HG03103 (cell line): ENCODE results near the gene PALD1.
"Not testable (repeated sequence)": the region's sequence is repeated elsewhere in the genome, so short reads cannot be mapped to it uniquely, and the experiment has no call there.

Experiments used
- ATAC-seq: cut with Tn5 transposase; IDR thresholded peaks from one replicate; pipeline ENCODE4 v1.9.1; 2021; ENCODE audit warnings: low read depth; ENCODE audit not compliant: unreplicated experiment

Gene PALD1

GRCh38 chr10:70600512-70601395 is 122.2 kb downstream of the PALD1 start:
- ATAC-seq = no peak

GRCh38 chr10:70601746-70602145 is 123.2 kb downstream of the PALD1 start:
- no peak for ATAC-seq

GRCh38 chr10:70602665-70603448 is 124.3 kb downstream of the PALD1 start, which contains the start of gene PRF1:
TSS of gene PRF1 (minus strand) at chr10:70602741. CDS start at chr10:70600902, 1,839 bp downstream.
- ATAC-seq = no peak

- no peak for ATAC-seq
These were observed 124.9 kb downstream of the PALD1 start for GRCh38 chr10:70603449-70603801.

- ATAC-seq = no peak
These were observed 125.5 kb downstream of the PALD1 start for GRCh38 chr10:70604106-70604505.

GRCh38 chr10:70605161-70605560 is 126.6 kb downstream of the PALD1 start:
- ATAC-seq = no peak

- ATAC-seq = no peak
These were observed 129.4 kb downstream of the PALD1 start for GRCh38 chr10:70607936-70608335.

GRCh38 chr10:70613941-70614340 is 135.4 kb downstream of the PALD1 start:
- ATAC-seq = no peak

- ATAC-seq = not testable (repeated sequence)
These were observed 135.8 kb downstream of the PALD1 start for GRCh38 chr10:70614364-70614763.

- ATAC-seq = no peak
These were observed 136.6 kb downstream of the PALD1 start for GRCh38 chr10:70615211-70615610.

- no peak for ATAC-seq
These were observed 137.4 kb downstream of the PALD1 start for GRCh38 chr10:70615784-70616522.

- ATAC-seq = no peak
These were observed 138.2 kb downstream of the PALD1 start for GRCh38 chr10:70616761-70617160.
